A549 (cell line): ENCODE results near the gene ANTXR1. TPM values are rescaled to one million over a fixed set of nuclear protein-coding genes. Genes with fewer than 3 reads are reported as not detected.
"Not testable (repeated sequence)": the region's sequence is repeated elsewhere in the genome, so short reads cannot be mapped to it uniquely, and the experiment has no call there.

ENCODE experiments used
- ATAC-seq, 2 experiments: fragments of 200-7000 bp in 1 of 2; fragments of >200 bp in 1 of 2; cut with Nextera tagmentation in 1 of 2; cut with Tn5 transposase in 1 of 2; 3 replicates each; pipeline versions ENCODE4 v1.8.0 to v1.9.1; 2018 to 2020; ENCODE audit warnings: mild to moderate bottlenecking in 1 of 2, moderate library complexity in 1 of 2
- CTCF ChIA-PET: fragments of 300-600 bp; sonication (Branson Sonifier 250); formaldehyde crosslinking; extraction: SDS; loops from one replicate; lab custom pipeline; 2021; ENCODE audit warnings: antibody characterized with exemption, inconsistent platforms; lab: Yijun Ruan, JAX
- POLR2A ChIA-PET: fragments of 350-600 bp; formaldehyde crosslinking; extraction: SDS; loops from one replicate; lab custom pipeline; 2021; ENCODE audit warnings: antibody characterized with exemption, inconsistent platforms; lab: Yijun Ruan, JAX
- DNase-seq, 2 experiments: peaks; one replicate each; pipeline versions ENCODE4 v3.0.0 to v3.0.0-alpha.2; 2011 to 2016; ENCODE audit warnings: low read depth in 1 of 2, low spot score in 1 of 2
- FAIRE-seq: peaks from 2 replicates; lab custom pipeline; 2011; peaks lifted over from hg19 to GRCh38; lab: Jason Lieb, UNC
- H3K27ac ChIP-seq, 2 experiments: fragments of >200 bp; sonication (Bioruptor Twin); formaldehyde crosslinking; 3 replicates each; pipeline ENCODE4 v1.5.1; 2016 to 2017
- H3K4me1 ChIP-seq: fragments of >200 bp; sonication (Bioruptor Twin); formaldehyde crosslinking; 3 replicates; pipeline ENCODE4 v1.6.1; 2016
- H3K4me2 ChIP-seq: fragments of >200 bp; sonication (Bioruptor Twin); formaldehyde crosslinking; 3 replicates; pipeline ENCODE4 v1.6.1; 2016
- H3K4me3 ChIP-seq: fragments of >200 bp; sonication (Bioruptor Twin); formaldehyde crosslinking; 3 replicates; pipeline ENCODE4 v1.5.1; 2016
- H3K9me3 ChIP-seq: fragments of >200 bp; sonication (Bioruptor Twin); formaldehyde crosslinking; 3 replicates; pipeline ENCODE4 v1.6.1; 2016
- ATOH8 ChIP-seq: fragments of 250-450 bp; sonication (Bioruptor Pico); IDR thresholded peaks from 2 replicates; pipeline ENCODE4 v1.5.0; 2020; ENCODE audit warnings: low read depth, mild to moderate bottlenecking, moderate library complexity
- BCL3 ChIP-seq: fragments of >200 bp; sonication (Bioruptor Twin); formaldehyde crosslinking; IDR thresholded peaks from 3 replicates; pipeline ENCODE4 v1.6.1; 2016
- CEBPB ChIP-seq, 2 experiments: fragments of >200 bp in 1 of 2; sonication (Bioruptor Twin) in 1 of 2; formaldehyde crosslinking in 1 of 2; IDR thresholded peaks; 2 replicates each; pipeline ENCODE4 v1.6.1; 2012 to 2016
- E2F6 ChIP-seq: IDR thresholded peaks from 2 replicates; pipeline ENCODE4 v1.6.1; 2012; ENCODE audit warnings: low read depth, borderline replicate concordance
- EHF ChIP-seq: fragments of 250-450 bp; sonication (Bioruptor Pico); IDR thresholded peaks from 2 replicates; pipeline ENCODE4 v1.5.0; 2020; ENCODE audit warnings: mild to moderate bottlenecking
- EHMT2 ChIP-seq: fragments of 200-600 bp; sonication (generic); IDR thresholded peaks from 2 replicates; pipeline ENCODE4 v1.6.1; 2016; ENCODE audit warnings: antibody characterized with exemption, low read depth, mild to moderate bottlenecking, moderate library complexity
- FOXS1 ChIP-seq: fragments of 250-450 bp; sonication (Bioruptor Pico); IDR thresholded peaks from 2 replicates; pipeline ENCODE4 v1.5.0; 2020; ENCODE audit warnings: mild to moderate bottlenecking, moderate library complexity
- GATA3 ChIP-seq: IDR thresholded peaks from 2 replicates; pipeline ENCODE4 v1.6.1; 2012; ENCODE audit warnings: borderline replicate concordance
- HES2 ChIP-seq: fragments of >200 bp; sonication (Bioruptor Twin); formaldehyde crosslinking; IDR thresholded peaks from 2 replicates; pipeline ENCODE4 v1.6.1; 2016
- HEYL ChIP-seq: fragments of 250-450 bp; sonication (Bioruptor Pico); IDR thresholded peaks from 2 replicates; pipeline ENCODE4 v1.8.0; 2021; ENCODE audit warnings: mild to moderate bottlenecking, moderate library complexity
- HMGXB4 ChIP-seq: fragments of 250-450 bp; sonication (Bioruptor Pico); IDR thresholded peaks from 2 replicates; pipeline ENCODE4 v1.5.0; 2021; ENCODE audit warnings: mild to moderate bottlenecking, moderate library complexity, borderline replicate concordance
- HOXB5 ChIP-seq: fragments of 250-450 bp; sonication (Bioruptor Pico); IDR thresholded peaks from 2 replicates; pipeline ENCODE4 v1.5.0; 2020; ENCODE audit warnings: mild to moderate bottlenecking, moderate library complexity
- JUN ChIP-seq, 2 experiments: fragments of >200 bp; sonication (Bioruptor Twin); formaldehyde crosslinking; IDR thresholded peaks; 2 replicates in 1 of 2; 3 replicates in 1 of 2; pipeline ENCODE4 v1.6.1; 2016 to 2017
- KDM5A ChIP-seq: fragments of 200-600 bp; sonication (generic); IDR thresholded peaks from 2 replicates; pipeline ENCODE4 v1.6.1; 2016; ENCODE audit warnings: antibody characterized with exemption, mild to moderate bottlenecking
- POLR2AphosphoS2 ChIP-seq: conservative IDR thresholded peaks from 2 replicates; pipeline ENCODE4 v1.6.1; 2012; ENCODE audit warnings: low read length, improper control_type of control experiment, inconsistent platforms
- REST ChIP-seq: fragments of 200-600 bp; sonication (generic); IDR thresholded peaks from 2 replicates; pipeline ENCODE4 v1.6.1; 2016; ENCODE audit warnings: antibody characterized with exemption, mild to moderate bottlenecking, moderate library complexity
- RNF2 ChIP-seq: fragments of 200-600 bp; sonication (generic); IDR thresholded peaks from 2 replicates; pipeline ENCODE4 v1.6.1; 2016; ENCODE audit warnings: low read depth, mild to moderate bottlenecking, antibody characterized with exemption, moderate library complexity, borderline replicate concordance
- SREBF2 ChIP-seq: fragments of 450-650 bp; IDR thresholded peaks from 2 replicates; pipeline ENCODE4 v1.6.1; 2014; ENCODE audit warnings: mild to moderate bottlenecking, moderate library complexity
- ZNF302 ChIP-seq: fragments of 250-450 bp; sonication (Bioruptor Pico); IDR thresholded peaks from 2 replicates; pipeline ENCODE4 v1.9.0; 2021; ENCODE audit warnings: inconsistent platforms, mild to moderate bottlenecking, moderate library complexity
- ZSCAN20 ChIP-seq: fragments of 250-450 bp; sonication (Bioruptor Pico); IDR thresholded peaks from 2 replicates; pipeline ENCODE4 v1.8.0; 2022; ENCODE audit warnings: mild to moderate bottlenecking, moderate library complexity
- WGBS: methylation state at CpG from one replicate; pipeline ENCODE4 v1.1.6; 2017; ENCODE audit errors: missing lambda C conversion rate; 5-methylcytosine and 5-hydroxymethylcytosine counted together
- polyA plus RNA-seq, 4 experiments: library from polyadenylated mRNA; depleted of rRNA in 3 of 4; stranded (reverse); fragments of >200 nt; fragmentation: RNase III in 1 of 4; extraction: RNeasy Plus Mini Kit Qiagen cat#74134 plus additional on column Dnase treatment in 1 of 4; gene quantifications; 2 replicates in 3 of 4; 3 replicates in 1 of 4; pipeline ENCODE4 v1.2.3, GENCODE V29; 2011 to 2017

Gene ANTXR1
- polyA plus RNA-seq, 2 of the 4 experiments (the other 2 are of a cell fraction), result 161 to 194 TPM

GRCh38 chr2:69255760-69256159 lies 242.8 kb downstream of the ANTXR1 start (continued):
- no peak for TF ChIP-seq REST
- TF ChIP-seq SREBF2, result no peak
- no peak for TF ChIP-seq HEYL (CRISPR knock-in tag)
- no peak for TF ChIP-seq ZSCAN20 (CRISPR knock-in tag)
- no peak for TF ChIP-seq CEBPB (IDR thresholded peaks at IDR 0.05)

- 88% methylated on average over 12 of the region's 12 CpGs for WGBS
- POLR2A ChIA-PET, DNase-seq, H3K4me2 ChIP-seq, FAIRE-seq, H3K4me3 ChIP-seq, ATAC-seq, H3K4me1 ChIP-seq: not testable (repeated sequence)
- H3K27ac ChIP-seq, result peak overlapping the region in 1 of 2 experiments; percentile 54; a peak in 4 of 6 replicates
- CTCF ChIA-PET, result interaction anchor here (1.3 kb wide), 1 partner anchor 46 kb away, joined by 8 read pairs; no protein-coding TSS in a partner anchor
- H3K9me3 ChIP-seq, result peaks cover 44% of the 10 kb centered on the region
Observed at GRCh38 chr2:69259994-69260591, 247.1 kb downstream of the ANTXR1 start.

GRCh38 chr2:69260666-69261065 lies 247.7 kb downstream of the ANTXR1 start:
- DNase-seq (no peak), FAIRE-seq (no peak), ATAC-seq (peak; percentile 32 to 71; a peak in 3 of 6 replicates)
- Histone ChIP-seq H3K4me3 (no peak overlapping the region), H3K9me3 (peaks cover 41% of the 10 kb centered on the region), H3K27ac (peak overlapping the region in 1 of 2 experiments; percentile 54; a peak in 3 of 6 replicates), H3K4me1 (peaks cover 3% of the 10 kb centered on the region; the same call in 1 of the 3 replicates), H3K4me2 (no peak overlapping the region)
- ChIA-PET POLR2A (no interaction called here), CTCF (interaction anchor here (0.9 to 1.3 kb wide), 2 partner anchors 25 to 46 kb away, joined by 3 to 8 read pairs; no protein-coding TSS in a partner anchor)
- TF ChIP-seq HOXB5 (CRISPR knock-in tag) (no peak), JUN (IDR thresholded peaks at IDR 0.05) (no peak), GATA3 (no peak), E2F6 (no peak), FOXS1 (CRISPR knock-in tag) (no peak), KDM5A (no peak), BCL3 (no peak), ATOH8 (no peak), ZNF302 (CRISPR knock-in tag) (no peak)

GRCh38 chr2:69269330-69269729 lies 256.4 kb downstream of the ANTXR1 start:
- no peak overlapping the region for H3K4me2 ChIP-seq
- no peak for ATAC-seq
- H3K27ac ChIP-seq, result no peak overlapping the region
- whole genome bisulfite sequencing, result 66% methylated on average over 4 of the region's 4 CpGs
- no peaks in the 10 kb centered on the region for H3K9me3 ChIP-seq
- TF ChIP-seq HES2 (no peak), HMGXB4 (no peak), EHF (CRISPR knock-in tag) (no peak), SREBF2 (no peak), HEYL (CRISPR knock-in tag) (no peak), RNF2 (no peak), EHMT2 (no peak), POLR2AphosphoS2 (no peak), GATA3 (no peak)
- no peak overlapping the region for H3K4me3 ChIP-seq
- no peak for FAIRE-seq
- ChIA-PET CTCF (no interaction called here), POLR2A (no interaction called here)
- no peak for DNase-seq
- H3K4me1 ChIP-seq, result no peaks in the 10 kb centered on the region
